ENCODE data around the gene HM13. TPM values are rescaled to one million over a fixed set of nuclear protein-coding genes. Genes with fewer than 3 reads are reported as not detected.

Gene HM13
- total and polyA plus RNA-seq, 2 of the 13 experiments (the other 11 are each of a cell fraction or from before 2014, with no cell fraction given) = 118 to 243 TPM

- peak; percentile 98 for TF ChIP-seq ZNF598 (CRISPR knock-in tag; IDR thresholded peaks at IDR 0.05; ENCODE audit: borderline replicate concordance)
- peak; percentile 73 for TF ChIP-seq TBL1XR1 (IDR thresholded peaks at IDR 0.05; ENCODE audit: borderline replicate concordance, low read length, partially characterized antibody)
- peak; percentile 95 for TF ChIP-seq ZNF256 (CRISPR knock-in tag; conservative IDR thresholded peaks at IDR 0.05)
- TF ChIP-seq TOE1 (CRISPR knock-in tag; IDR thresholded peaks at IDR 0.05) = no peak; the same call in 1 of the 2 replicates
- peak; percentile 92 for TF ChIP-seq UBTF (CRISPR knock-in tag; IDR thresholded peaks at IDR 0.05)
- no peak; the same call in none of the 2 replicates for TF ChIP-seq HNRNPUL1 (IDR thresholded peaks at IDR 0.05; ENCODE audit: low read depth, low read length)
- peak; percentile 91 for TF ChIP-seq NCOA2 (CRISPR knock-in tag; IDR thresholded peaks at IDR 0.05)
- TF ChIP-seq TRIM22 (IDR thresholded peaks at IDR 0.05) = no peak
- no peak for TF ChIP-seq ZNF230 (CRISPR knock-in tag; IDR thresholded peaks at IDR 0.05)
- peak; percentile 10; the same call in 1 of the 2 replicates for TF ChIP-seq LBX2 (CRISPR knock-in tag; IDR thresholded peaks at IDR 0.05; ENCODE audit: borderline replicate concordance)
- peak; percentile 95; the same call in 1 of the 2 replicates for TF ChIP-seq ZNF788 (CRISPR knock-in tag; IDR thresholded peaks at IDR 0.05; ENCODE audit: borderline replicate concordance)
- TF ChIP-seq ZBTB40 (IDR thresholded peaks at IDR 0.05) = no peak
- TF ChIP-seq ZBTB40 (CRISPR knock-in tag; IDR thresholded peaks at IDR 0.05) = peak; percentile 78; the same call in 1 of the 2 replicates
These were observed 58.7 kb downstream of the HM13 start (continued) for GRCh38 chr20:31572701-31573554.

Data from HepG2 (cell line).